Stimulated activated CD4-positive, alpha-beta T cell treated with anti-CD3 and anti-CD28 coated beads, TNF-alpha, amount 100 ng/mL, for 48 hours (primary cell): ENCODE results near the gene SPATA31C2.
"Not testable (repeated sequence)": the region's sequence is repeated elsewhere in the genome, so short reads cannot be mapped to it uniquely, and the experiment has no call there.

Source experiments
- DNase-seq, 3 donors: peaks; one replicate each; pipeline ENCODE4 v3.0.0-alpha.2; 2020; ENCODE audit warnings: low read depth in 3 of 3

The SPATA31C2 gene

GRCh38 chr9:88138375-88138774 is at the start of gene SPATA31C2:
TSS of gene SPATA31C2 (minus strand) at chr9:88138475. CDS start at chr9:88138446, 29 bp downstream.
- not testable (repeated sequence) for DNase-seq

GRCh38 chr9:88187631-88188030 is 49.4 kb upstream of the SPATA31C2 start:
- no peak for DNase-seq

GRCh38 chr9:88186495-88187110 is 48.3 kb upstream of the SPATA31C2 start:
- no peak for DNase-seq

- no peak for DNase-seq
These were observed 46.7 kb upstream of the SPATA31C2 start for GRCh38 chr9:88184976-88185375.

- no peak for DNase-seq
These were observed 45.7 kb upstream of the SPATA31C2 start for GRCh38 chr9:88183798-88184495.

- no peak for DNase-seq
These were observed 44.2 kb upstream of the SPATA31C2 start for GRCh38 chr9:88182501-88182900.

- DNase-seq = no peak
These were observed 41.9 kb upstream of the SPATA31C2 start for GRCh38 chr9:88180081-88180765.

GRCh38 chr9:88179062-88179521 is 40.8 kb upstream of the SPATA31C2 start:
- DNase-seq = no peak

GRCh38 chr9:88178641-88179040 is 40.4 kb upstream of the SPATA31C2 start:
- DNase-seq = no peak

- no peak for DNase-seq
These were observed 39.1 kb upstream of the SPATA31C2 start for GRCh38 chr9:88177371-88177770.

GRCh38 chr9:88174324-88174723 is 36.0 kb upstream of the SPATA31C2 start:
- DNase-seq = no peak

GRCh38 chr9:88173378-88173999 is 35.2 kb upstream of the SPATA31C2 start:
- DNase-seq = peak in 2 of 3 donors; percentile 5 to 16

GRCh38 chr9:88169700-88170099 is 31.4 kb upstream of the SPATA31C2 start:
- DNase-seq = no peak

GRCh38 chr9:88168564-88168963 is 30.3 kb upstream of the SPATA31C2 start:
- DNase-seq = no peak

- no peak for DNase-seq
These were observed 28.4 kb upstream of the SPATA31C2 start for GRCh38 chr9:88166660-88167059.

GRCh38 chr9:88164850-88165249 is 26.6 kb upstream of the SPATA31C2 start:
- DNase-seq = no peak

- no peak for DNase-seq
These were observed 22.9 kb upstream of the SPATA31C2 start for GRCh38 chr9:88161144-88161543.

- no peak for DNase-seq
These were observed 5.8 kb upstream of the SPATA31C2 start for GRCh38 chr9:88143957-88144625.

- DNase-seq = no peak
These were observed 4.9 kb upstream of the SPATA31C2 start for GRCh38 chr9:88143179-88143578.

GRCh38 chr9:88133552-88133951 is 4.7 kb downstream of the SPATA31C2 start:
- not testable (repeated sequence) for DNase-seq

GRCh38 chr9:88129556-88129955 is 8.7 kb downstream of the SPATA31C2 start:
- not testable (repeated sequence) for DNase-seq
